NB4 (cell line): Measurements from ENCODE around the gene RAG1.

Experiments
- CTCF ChIP-seq: IDR thresholded peaks from one replicate; pipeline ENCODE4 v1.5.1; 2012; ENCODE audit warnings: low read depth, low read length
- MYC ChIP-seq: IDR thresholded peaks from 2 replicates; pipeline ENCODE4 v1.6.1; 2011; ENCODE audit warnings: low read depth, low read length
- POLR2A ChIP-seq: IDR thresholded peaks from 2 replicates; pipeline ENCODE4 v1.6.1; 2011; ENCODE audit warnings: mild to moderate bottlenecking; ENCODE audit not compliant: insufficient read length; ENCODE audit errors: extremely low read depth

DNA sequence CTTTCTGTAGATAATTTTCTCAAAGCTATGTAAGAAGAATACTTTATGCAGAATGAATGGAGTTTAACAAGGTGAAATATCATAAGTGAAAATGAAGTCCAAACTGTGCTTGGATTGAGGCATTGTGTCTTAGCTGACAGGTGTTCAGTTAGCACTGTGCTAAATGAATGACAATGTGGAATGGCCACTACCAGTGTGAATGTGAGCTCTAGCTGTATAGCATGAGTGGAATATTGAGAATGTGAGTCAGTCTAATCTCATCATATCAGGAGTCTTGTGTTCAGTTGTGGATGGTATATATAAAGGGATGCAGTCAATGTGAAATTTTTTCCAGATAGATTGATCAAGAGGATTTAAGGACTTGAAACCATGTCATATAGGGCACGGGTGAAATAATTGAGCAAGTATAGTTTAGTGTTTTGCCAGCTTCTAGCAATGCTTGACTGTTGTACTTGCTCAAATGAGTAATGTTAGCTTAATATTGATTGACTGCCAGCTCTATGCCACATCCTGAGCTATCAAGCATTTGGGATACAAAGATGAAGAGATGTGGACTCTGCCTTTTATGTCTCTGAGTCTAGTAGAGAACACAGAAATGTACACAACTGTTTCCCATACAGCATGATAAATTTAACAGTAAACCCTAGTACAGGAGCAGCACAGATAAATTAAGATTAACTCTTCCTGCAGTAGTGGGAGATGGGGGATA, 40.8 kb downstream of the RAG1 start:
- TF ChIP-seq POLR2A: no peak
- no peak for TF ChIP-seq CTCF
- no peak for TF ChIP-seq MYC
